K562 (cell line): ENCODE measurements around the gene VDAC1. TPM values are rescaled to one million over a fixed set of nuclear protein-coding genes. Genes with fewer than 3 reads are reported as not detected.
A peak's percentile ranks its signal among the peaks of the same experiment; 100 is the strongest.

Experiments
- DDX20 ChIP-seq: fragments of 450-650 bp; IDR thresholded peaks from 2 replicates; pipeline ENCODE4 v1.6.1; 2016; ENCODE audit warnings: missing genetic modification characterization, low read depth, mild to moderate bottlenecking, missing compliant biosample characterization, moderate library complexity
- ETS1 ChIP-seq: conservative IDR thresholded peaks from 2 replicates; pipeline ENCODE4 v1.6.1; 2011; ENCODE audit warnings: low read depth, mild to moderate bottlenecking, low read length; ENCODE audit not compliant: control insufficient read depth
- FOXP1 ChIP-seq: sonication (generic); formaldehyde crosslinking; IDR thresholded peaks from 2 replicates; pipeline ENCODE4 v1.8.0; 2022; ENCODE audit warnings: mild to moderate bottlenecking, missing genetic modification reagents
- HDAC3 ChIP-seq: fragments of 450-650 bp; IDR thresholded peaks from 2 replicates; pipeline ENCODE4 v1.6.1; 2018; ENCODE audit warnings: borderline replicate concordance, mild to moderate bottlenecking, moderate library complexity; ENCODE audit not compliant: partially characterized antibody
- ILK ChIP-seq: fragments of 450-650 bp; IDR thresholded peaks from 2 replicates; pipeline ENCODE4 v1.6.1; 2016; ENCODE audit warnings: missing genetic modification characterization, low read depth, mild to moderate bottlenecking, missing compliant biosample characterization, moderate library complexity, borderline replicate concordance
- KHSRP ChIP-seq: fragments of 450-650 bp; IDR thresholded peaks from 2 replicates; pipeline ENCODE4 v1.6.1; 2017
- MGA ChIP-seq: fragments of 450-650 bp; IDR thresholded peaks from 2 replicates; pipeline ENCODE4 v1.6.1; 2016; ENCODE audit warnings: mild to moderate bottlenecking, moderate library complexity
- MYNN ChIP-seq, 2 experiments: sonication (generic); formaldehyde crosslinking in 1 of 2; IDR thresholded peaks; 2 replicates each; pipeline versions ENCODE4 v1.5.0 to v1.6.1; 2016 to 2020; ENCODE audit warnings: antibody characterized with exemption in 1 of 2, missing genetic modification reagents in 1 of 2
- NCOA6 ChIP-seq: fragments of 450-650 bp; IDR thresholded peaks from 2 replicates; pipeline ENCODE4 v1.6.1; 2017; ENCODE audit warnings: mild to moderate bottlenecking
- RBM25 ChIP-seq: fragments of 200-400 bp; formaldehyde crosslinking; IDR thresholded peaks from 2 replicates; pipeline ENCODE4 v1.6.1; 2018; ENCODE audit warnings: low read length, low read depth, moderate library complexity; ENCODE audit not compliant: severe bottlenecking
- RBM34 ChIP-seq: fragments of 200-400 bp; formaldehyde crosslinking; IDR thresholded peaks from 2 replicates; pipeline ENCODE4 v1.6.1; 2018; ENCODE audit warnings: low read length, borderline replicate concordance; ENCODE audit not compliant: insufficient read depth
- SLC30A9 ChIP-seq: fragments of 250-450 bp; sonication (Bioruptor Pico); IDR thresholded peaks from 2 replicates; pipeline ENCODE4 v1.8.0; 2022; ENCODE audit warnings: mild to moderate bottlenecking, moderate library complexity
- SNRNP70 ChIP-seq: fragments of 200-400 bp; formaldehyde crosslinking; optimal IDR thresholded peaks from 2 replicates; pipeline ENCODE3; 2017; ENCODE audit warnings: low read depth, low read length
- STAT5B ChIP-seq: fragments of 250-450 bp; sonication (Bioruptor Pico); IDR thresholded peaks from 2 replicates; pipeline ENCODE4 v1.8.0; 2021; ENCODE audit warnings: mild to moderate bottlenecking, inconsistent platforms
- ZNF354B ChIP-seq: fragments of 250-450 bp; sonication (Bioruptor Pico); IDR thresholded peaks from 2 replicates; pipeline ENCODE4 v1.4.0; 2020
- polyA plus RNA-seq, 8 experiments: library from polyadenylated mRNA; depleted of rRNA in 4 of 8; stranded (reverse) in 5 of 8; unstranded in 3 of 8; fragments of >200 nt; fragmentation: Nextera tagmentation in 2 of 8; fragmentation: Illumina TruSeq in 1 of 8; extraction: Ambion mirVana in 2 of 8; extraction: Trizol in 1 of 8; gene quantifications; 2 replicates each; pipeline versions ENCODE4 v1.2.1 to v1.2.3, GENCODE V29; 2011 to 2014; ENCODE audit warnings: inconsistent platforms in 1 of 8, missing spikeins in 1 of 8
- total RNA-seq, 7 experiments: library from RNA; depleted of rRNA in 6 of 7; stranded (reverse); fragments of >200 nt in 6 of 7; fragmentation: Illumina TruSeq in 2 of 7; extraction: Trizol in 2 of 7; gene quantifications; 2 replicates each; pipeline versions ENCODE4 v1.2.1 to v1.2.3, GENCODE V29; 2011 to 2021; ENCODE audit warnings: low replicate concordance in 1 of 7
- TF ChIP-seq, protein P1 (sequence below): fragments of 450-650 bp; formaldehyde crosslinking; IDR thresholded peaks from 2 replicates; pipeline ENCODE4 v1.4.0; 2020; ENCODE audit warnings: mild to moderate bottlenecking

The VDAC1 gene
- total and polyA plus RNA-seq, 9 of the 15 experiments (the other 6 are each of a cell fraction or from before 2014, with no cell fraction given): 168 to 366 (median 293) TPM

GRCh38 chr5:133936651-133937015 lies 68.1 kb downstream of the VDAC1 start (continued):
- no peak for TF ChIP-seq RBM34
- TF ChIP-seq HDAC3: no peak
- no peak for TF ChIP-seq KHSRP
- TF ChIP-seq MYNN (IDR thresholded peaks at IDR 0.05): 0 out of 2 replicates have a peak, but pooled peaks have one; percentile 19
- no peak for TF ChIP-seq MYNN (CRISPR knock-in tag; IDR thresholded peaks at IDR 0.05)
- TF ChIP-seq ETS1: no peak
- TF ChIP-seq DDX20 (tag): no peak
- no peak for TF ChIP-seq FOXP1 (CRISPR knock-in tag)
- TF ChIP-seq, protein P1, sequence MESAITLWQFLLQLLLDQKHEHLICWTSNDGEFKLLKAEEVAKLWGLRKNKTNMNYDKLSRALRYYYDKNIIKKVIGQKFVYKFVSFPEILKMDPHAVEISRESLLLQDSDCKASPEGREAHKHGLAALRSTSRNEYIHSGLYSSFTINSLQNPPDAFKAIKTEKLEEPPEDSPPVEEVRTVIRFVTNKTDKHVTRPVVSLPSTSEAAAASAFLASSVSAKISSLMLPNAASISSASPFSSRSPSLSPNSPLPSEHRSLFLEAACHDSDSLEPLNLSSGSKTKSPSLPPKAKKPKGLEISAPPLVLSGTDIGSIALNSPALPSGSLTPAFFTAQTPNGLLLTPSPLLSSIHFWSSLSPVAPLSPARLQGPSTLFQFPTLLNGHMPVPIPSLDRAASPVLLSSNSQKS (CRISPR knock-in tag): no peak
- TF ChIP-seq NCOA6: no peak
- TF ChIP-seq RBM25: no peak
- no peak for TF ChIP-seq ZNF354B (CRISPR knock-in tag)
- TF ChIP-seq MGA: peak; percentile 90
- no peak for TF ChIP-seq SNRNP70
- TF ChIP-seq SLC30A9: no peak
- no peak for TF ChIP-seq ILK (tag)
- no peak for TF ChIP-seq STAT5B (CRISPR knock-in tag)
